Mucosa of stomach (tissue), 1 donor: ENCODE measurements around the gene OSBPL5.

ENCODE experiments used
- H3K27me3 ChIP-seq: one replicate; pipeline ENCODE4 v1.7.0; 2013; ENCODE audit warnings: mild to moderate bottlenecking, low read length; ENCODE audit not compliant: control insufficient read depth, insufficient read depth
- H3K36me3 ChIP-seq: one replicate; pipeline ENCODE4 v1.7.0; 2013; ENCODE audit warnings: low read length; ENCODE audit not compliant: control insufficient read depth, insufficient read depth
- H3K4me1 ChIP-seq: one replicate; pipeline ENCODE4 v1.7.0; 2013; ENCODE audit warnings: mild to moderate bottlenecking, low read length; ENCODE audit not compliant: control insufficient read depth, insufficient read depth
- H3K4me3 ChIP-seq: one replicate; pipeline ENCODE4 v1.7.0; 2013; ENCODE audit warnings: low read length
- H3K9ac ChIP-seq: one replicate; pipeline ENCODE4 v1.7.0; 2013; ENCODE audit warnings: mild to moderate bottlenecking, low read length, moderate library complexity
- H3K9me3 ChIP-seq: one replicate; pipeline ENCODE4 v1.7.0; 2013; ENCODE audit warnings: mild to moderate bottlenecking, low read length, moderate library complexity; ENCODE audit not compliant: control insufficient read depth
- donor health status: Pancreatic carcinoma.

The OSBPL5 gene

DNA sequence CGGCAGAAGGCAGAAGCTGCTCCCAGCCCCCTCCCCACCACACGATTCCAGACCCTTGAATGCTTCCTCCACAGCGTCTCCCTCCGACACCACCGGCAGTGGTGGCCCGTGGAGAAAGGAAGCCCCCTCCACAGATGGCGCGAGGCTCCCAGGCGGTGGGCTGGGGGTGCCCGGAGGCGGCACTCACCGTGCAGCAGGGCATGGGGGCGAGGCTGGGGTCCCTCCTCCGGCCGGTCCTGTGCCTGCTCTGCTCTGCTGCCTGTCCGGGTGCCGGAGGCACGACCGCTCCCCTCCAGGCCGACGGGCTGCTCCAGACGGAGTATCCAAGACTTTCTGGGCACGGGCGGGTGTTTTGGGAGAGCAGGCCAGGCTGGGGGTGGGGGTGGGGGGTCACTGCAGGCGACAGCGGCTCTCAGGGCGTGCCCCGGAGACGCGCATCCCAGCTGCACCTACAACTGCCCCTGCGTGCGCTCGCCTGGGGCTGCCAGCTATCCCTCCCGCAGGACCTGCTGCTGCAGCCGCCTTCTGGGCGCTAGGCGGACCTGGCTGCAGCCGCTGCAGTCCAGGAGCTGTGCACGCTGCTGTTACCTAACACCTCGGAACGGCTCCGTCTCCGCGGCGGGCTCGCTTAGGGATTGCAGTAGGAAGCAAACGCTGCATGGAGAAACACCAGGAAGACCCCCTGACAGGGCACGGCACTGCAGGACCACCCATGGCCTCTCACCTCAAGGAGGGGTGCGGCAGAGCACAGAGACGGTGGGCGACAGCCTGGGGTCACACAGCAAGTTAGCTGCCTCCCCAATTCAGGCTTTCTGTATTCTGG lies 38.3 kb upstream of the OSBPL5 start:
- Histone ChIP-seq H3K4me3 (no peak overlapping the region), H3K4me1 (peaks cover 3% of the 10 kb centered on the region), H3K9me3 (no peaks in the 10 kb centered on the region), H3K27me3 (peaks cover 47% of the 10 kb centered on the region), H3K36me3 (no peaks in the 10 kb centered on the region), H3K9ac (no peak overlapping the region)

DNA sequence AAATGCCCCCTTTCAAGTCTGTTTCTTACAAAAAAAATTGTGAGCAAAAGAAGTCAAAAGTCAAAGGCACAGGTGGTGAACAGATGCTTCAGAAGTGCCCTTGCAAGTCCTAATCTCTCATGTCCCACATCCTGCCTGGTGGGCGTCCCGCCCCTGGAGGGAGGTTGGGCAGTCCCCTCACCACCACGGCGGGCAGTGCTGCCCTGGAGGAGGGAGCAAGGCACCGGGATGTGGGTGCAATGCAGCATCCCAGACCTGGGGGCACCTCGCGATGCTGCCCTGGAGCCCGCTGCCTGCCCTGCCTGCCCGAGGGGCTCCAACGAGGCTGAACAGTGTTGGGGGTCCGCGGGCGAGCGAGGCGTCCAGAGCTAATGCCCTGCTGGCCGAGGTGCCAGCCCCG lies 37.6 kb upstream of the OSBPL5 start:
- no peaks in the 10 kb centered on the region for H3K9me3 ChIP-seq
- no peak overlapping the region for H3K4me3 ChIP-seq
- H3K27me3 ChIP-seq: peaks cover 47% of the 10 kb centered on the region
- no peak overlapping the region for H3K9ac ChIP-seq
- H3K4me1 ChIP-seq: peaks cover 3% of the 10 kb centered on the region
- H3K36me3 ChIP-seq: no peaks in the 10 kb centered on the region

DNA sequence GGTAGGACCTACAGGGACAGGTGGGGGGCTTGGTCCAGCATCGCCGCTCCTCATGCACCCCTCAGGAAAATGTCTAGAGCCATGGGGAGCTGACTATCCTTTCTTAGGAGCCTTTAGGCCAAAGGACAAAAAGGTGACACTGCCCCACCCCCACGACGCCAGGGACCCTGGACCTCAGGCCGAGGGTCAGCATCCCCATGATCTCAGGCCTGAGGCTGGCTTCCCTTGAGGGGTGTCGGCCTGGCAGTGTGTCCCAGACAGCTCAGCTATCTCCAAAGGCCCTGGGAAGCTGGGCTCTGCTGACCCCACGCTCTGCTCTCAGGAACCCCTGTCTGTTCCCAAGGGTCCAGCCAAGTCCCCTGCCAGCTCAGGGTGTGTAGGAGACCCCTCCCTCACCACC lies 37.2 kb upstream of the OSBPL5 start:
- H3K27me3 ChIP-seq: peaks cover 47% of the 10 kb centered on the region
- no peaks in the 10 kb centered on the region for H3K9me3 ChIP-seq
- no peak overlapping the region for H3K4me3 ChIP-seq
- H3K36me3 ChIP-seq: no peaks in the 10 kb centered on the region
- peaks cover 3% of the 10 kb centered on the region for H3K4me1 ChIP-seq
- H3K9ac ChIP-seq: no peak overlapping the region

DNA sequence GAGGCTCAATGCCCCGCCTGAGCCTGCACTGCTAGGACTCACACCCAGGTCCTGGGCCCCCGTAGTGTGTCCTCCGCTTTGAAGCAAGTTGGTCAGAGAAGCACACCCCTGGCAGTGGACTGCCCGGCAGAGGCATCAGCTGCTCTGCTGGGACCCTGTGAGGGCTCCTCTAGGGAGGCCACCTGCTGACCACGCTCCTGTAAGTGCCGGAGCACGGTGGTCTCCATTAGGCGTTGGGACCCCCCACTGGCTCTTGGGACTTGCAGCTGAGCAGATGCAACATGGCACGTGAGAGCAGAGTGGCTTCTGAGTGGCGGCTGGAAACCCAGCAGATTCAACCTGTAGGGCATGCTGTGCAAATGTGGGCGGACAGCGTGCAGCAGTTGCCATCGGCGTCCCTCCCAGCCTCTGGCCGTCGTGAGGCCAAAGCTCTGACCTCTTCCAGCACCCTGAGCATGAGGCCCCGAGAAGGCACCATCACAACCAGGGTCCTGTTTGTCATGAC lies 36.6 kb upstream of the OSBPL5 start:
- H3K36me3 ChIP-seq: no peaks in the 10 kb centered on the region
- H3K4me3 ChIP-seq: no peak overlapping the region
- peaks cover 3% of the 10 kb centered on the region for H3K4me1 ChIP-seq
- H3K9me3 ChIP-seq: no peaks in the 10 kb centered on the region
- H3K9ac ChIP-seq: no peak overlapping the region
- H3K27me3 ChIP-seq: peaks cover 47% of the 10 kb centered on the region

DNA sequence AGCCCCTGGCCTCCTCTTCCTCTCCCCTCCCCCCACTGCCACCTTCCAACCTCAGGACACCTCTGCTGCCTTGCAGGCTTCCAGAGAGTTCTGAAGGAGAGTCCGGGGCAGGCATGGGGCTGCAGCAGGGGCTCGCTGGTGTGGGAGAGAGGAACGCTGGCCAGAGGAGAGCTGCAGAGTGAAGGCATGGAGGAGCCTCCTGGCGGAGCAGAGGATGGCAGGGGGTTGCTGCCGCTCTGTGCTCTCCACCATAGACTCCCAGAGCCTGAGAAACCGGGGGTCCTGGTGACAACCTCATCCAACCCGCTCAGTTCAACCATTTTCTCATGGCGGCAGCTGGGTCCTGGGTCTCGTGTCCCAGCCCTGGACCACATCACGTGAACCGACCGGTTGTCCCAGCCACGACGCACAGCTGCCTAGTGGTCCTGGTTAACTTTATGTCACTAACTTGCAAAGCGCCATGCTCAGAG lies 36.0 kb upstream of the OSBPL5 start:
- Histone ChIP-seq H3K27me3 (peaks cover 47% of the 10 kb centered on the region), H3K36me3 (no peaks in the 10 kb centered on the region), H3K9ac (no peak overlapping the region), H3K4me3 (no peak overlapping the region), H3K4me1 (peaks cover 3% of the 10 kb centered on the region), H3K9me3 (no peaks in the 10 kb centered on the region)

DNA sequence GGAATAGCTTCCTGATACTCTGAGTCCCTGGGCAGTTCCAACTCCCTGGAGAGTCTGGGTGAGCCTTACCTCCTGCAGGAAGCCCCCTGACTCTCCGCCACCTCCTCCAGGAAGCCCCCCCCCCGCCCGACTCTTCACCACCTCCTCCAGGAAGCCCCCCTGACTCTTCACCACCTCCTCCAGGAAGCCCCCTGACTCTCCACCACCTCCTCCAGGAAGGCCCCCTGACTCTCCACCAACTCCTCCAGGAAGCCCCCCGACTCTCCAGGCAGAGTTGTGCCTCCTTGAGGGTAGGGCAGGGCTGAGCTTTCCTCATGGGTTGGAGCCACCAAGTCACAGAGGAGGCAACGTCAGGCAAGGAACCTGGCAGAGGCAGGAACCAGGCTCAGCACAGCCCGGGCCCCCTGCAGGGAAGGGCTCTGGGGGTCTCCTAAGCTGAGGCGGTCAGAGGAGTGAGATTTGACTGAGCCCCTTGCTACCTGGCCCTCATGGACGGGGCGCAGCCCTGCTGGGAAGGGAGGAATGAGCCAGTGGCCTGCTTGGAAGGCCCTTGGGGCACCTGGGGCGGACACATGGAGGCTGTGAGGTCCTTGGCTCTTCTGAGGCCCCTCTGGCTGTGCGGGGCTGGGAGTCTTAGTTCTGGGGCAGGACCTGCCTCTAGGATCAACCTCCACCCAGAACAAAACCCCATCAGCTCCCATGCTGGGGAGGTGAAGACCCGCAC lies 35.4 kb upstream of the OSBPL5 start:
- H3K9ac ChIP-seq: no peak overlapping the region
- H3K27me3 ChIP-seq: peaks cover 46% of the 10 kb centered on the region

DNA sequence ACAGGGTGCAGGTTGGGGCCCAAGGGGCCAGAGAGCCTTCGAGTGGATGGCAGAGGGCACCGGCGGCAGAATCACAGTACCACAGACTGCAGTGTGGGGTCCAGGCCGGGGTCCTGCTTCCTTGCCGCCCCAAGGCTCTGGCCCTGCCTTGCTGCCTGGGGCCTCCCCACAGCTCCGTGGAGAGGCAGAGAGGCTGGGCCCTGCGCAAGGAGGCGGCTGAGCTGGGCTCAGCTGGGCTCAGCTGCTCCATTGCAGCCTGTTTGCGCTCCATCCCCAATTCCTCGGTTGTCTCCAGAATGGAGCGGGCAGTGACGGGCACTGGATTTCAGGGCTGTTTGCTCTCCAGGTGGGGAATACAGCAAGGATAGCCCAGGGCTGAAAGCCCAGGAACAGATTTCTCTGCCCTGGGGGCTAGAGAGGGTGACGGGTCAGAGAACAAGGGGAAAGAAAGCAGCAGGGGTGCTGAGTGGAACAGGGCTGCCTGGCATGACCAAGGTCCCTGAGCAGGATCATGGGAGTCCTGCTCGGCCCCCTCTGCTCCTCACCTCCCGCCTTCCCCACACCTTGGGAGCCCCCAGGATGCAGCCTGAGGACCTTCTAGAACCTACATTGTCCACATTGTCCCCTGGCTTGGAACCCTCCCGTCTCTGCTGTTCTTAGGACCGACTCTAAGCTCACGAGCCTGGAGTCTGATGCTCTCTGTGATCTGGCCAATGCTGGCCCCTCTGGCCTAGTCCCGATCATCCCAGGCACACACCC lies 34.6 kb upstream of the OSBPL5 start:
- Histone ChIP-seq H3K27me3 (peaks cover 42% of the 10 kb centered on the region), H3K4me1 (no peaks in the 10 kb centered on the region), H3K4me3 (no peak overlapping the region), H3K36me3 (no peaks in the 10 kb centered on the region), H3K9ac (no peak overlapping the region), H3K9me3 (no peaks in the 10 kb centered on the region)

More for the DNA sequence above, 35.4 kb upstream of the OSBPL5 start:
- no peaks in the 10 kb centered on the region for H3K36me3 ChIP-seq
- no peak overlapping the region for H3K4me3 ChIP-seq
- no peaks in the 10 kb centered on the region for H3K9me3 ChIP-seq
- H3K4me1 ChIP-seq: peaks cover 3% of the 10 kb centered on the region

DNA sequence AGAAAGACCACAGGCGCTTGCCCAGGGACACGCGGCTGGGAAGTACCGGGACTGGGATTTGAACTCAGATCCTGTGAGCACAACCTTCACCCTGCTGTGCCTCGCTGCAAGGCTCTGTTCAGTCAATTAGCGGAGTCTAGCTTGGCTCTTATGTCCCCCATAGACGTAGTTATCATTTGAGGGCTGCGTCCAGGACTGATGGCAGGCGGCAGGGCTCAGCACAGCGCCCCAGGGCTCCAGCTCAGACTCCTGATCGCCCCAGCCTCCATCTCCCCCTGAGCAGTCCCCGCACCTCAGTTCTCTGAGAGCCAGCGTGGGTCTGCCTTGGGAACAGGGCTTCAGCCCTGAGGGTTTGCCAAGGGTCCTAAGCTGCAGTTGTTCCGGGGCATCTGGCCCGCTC lies 33.7 kb upstream of the OSBPL5 start:
- H3K27me3 ChIP-seq: peaks cover 33% of the 10 kb centered on the region

DNA sequence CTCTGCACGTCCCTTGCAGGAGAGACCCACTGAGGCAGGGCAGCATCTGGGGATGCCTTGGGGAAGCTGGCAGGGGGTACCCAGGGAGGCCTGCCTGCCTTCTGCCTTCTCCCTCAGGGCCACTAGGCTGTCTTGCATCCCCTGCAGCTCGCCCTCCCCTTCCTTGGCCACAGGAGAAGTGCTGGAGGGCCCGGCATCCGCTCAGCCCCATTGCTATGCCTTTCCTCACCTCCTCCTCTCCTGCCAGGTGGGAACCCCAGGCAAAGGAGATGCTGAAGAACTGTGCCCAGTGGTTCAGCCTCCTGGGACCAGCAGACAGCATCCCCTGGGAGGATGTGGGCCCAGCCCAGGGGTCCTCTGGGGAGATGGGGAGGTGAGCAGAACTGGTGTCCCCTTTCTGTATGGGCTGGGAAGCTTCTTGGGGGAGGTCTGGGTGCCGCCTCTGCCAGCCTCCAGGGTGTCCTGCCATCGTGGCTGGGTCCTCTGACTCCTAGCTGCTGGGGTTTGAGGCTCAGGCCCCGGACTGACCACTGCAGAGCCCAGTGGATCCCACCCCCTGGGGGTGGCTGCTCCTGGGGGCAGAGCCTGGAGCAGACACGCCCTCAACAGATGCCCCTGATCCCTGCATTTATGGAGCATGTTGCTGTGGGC lies 32.9 kb upstream of the OSBPL5 start:
- no peak overlapping the region for H3K9ac ChIP-seq
- H3K4me1 ChIP-seq: no peaks in the 10 kb centered on the region
- H3K9me3 ChIP-seq: no peaks in the 10 kb centered on the region
- H3K36me3 ChIP-seq: no peaks in the 10 kb centered on the region
- H3K4me3 ChIP-seq: no peak overlapping the region
- H3K27me3 ChIP-seq: peaks cover 27% of the 10 kb centered on the region

More for the DNA sequence above, 33.7 kb upstream of the OSBPL5 start:
- no peaks in the 10 kb centered on the region for H3K9me3 ChIP-seq
- no peaks in the 10 kb centered on the region for H3K36me3 ChIP-seq
- H3K4me3 ChIP-seq: no peak overlapping the region
- no peak overlapping the region for H3K9ac ChIP-seq
- H3K4me1 ChIP-seq: no peaks in the 10 kb centered on the region

DNA sequence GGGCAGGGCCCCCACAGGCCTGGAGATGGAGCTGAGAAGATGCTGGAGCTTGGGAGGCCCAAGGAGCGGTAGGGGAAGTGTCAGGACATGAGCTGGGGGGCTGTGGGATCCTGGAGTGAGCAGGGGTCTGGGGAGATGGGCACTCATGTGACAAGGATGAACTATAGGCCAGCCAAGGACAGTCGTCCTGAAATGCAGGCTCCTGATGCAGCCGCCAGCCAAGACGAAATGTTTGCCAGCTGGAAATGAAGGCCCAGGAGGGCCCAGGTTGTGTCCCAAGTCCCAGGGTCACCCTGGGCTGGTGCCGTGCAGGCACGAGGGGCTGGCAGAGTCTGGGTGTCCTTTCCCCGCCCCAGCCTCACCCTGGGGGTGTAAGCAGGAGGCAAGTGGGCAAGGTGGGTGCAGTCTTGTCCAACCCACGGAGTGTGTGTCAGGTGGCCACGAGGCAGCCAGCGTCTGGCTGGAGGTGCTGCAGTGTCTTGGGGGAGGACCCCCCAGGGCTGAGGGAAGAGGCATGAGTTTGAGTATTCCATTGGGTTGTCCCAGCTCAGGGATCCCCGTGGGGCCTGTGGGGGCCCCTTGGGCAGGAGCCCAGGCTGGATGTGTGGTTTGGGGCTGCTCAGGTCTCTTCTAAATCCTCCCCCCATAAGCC lies 32.1 kb upstream of the OSBPL5 start:
- Histone ChIP-seq H3K4me3 (no peak overlapping the region), H3K4me1 (no peaks in the 10 kb centered on the region), H3K9me3 (no peaks in the 10 kb centered on the region), H3K9ac (no peak overlapping the region), H3K27me3 (peaks cover 18% of the 10 kb centered on the region), H3K36me3 (no peaks in the 10 kb centered on the region)
